ENCODE measurements around the gene EHHADH.
A peak's percentile ranks its signal among the peaks of the same experiment; 100 is the strongest.

Gene EHHADH

DNA sequence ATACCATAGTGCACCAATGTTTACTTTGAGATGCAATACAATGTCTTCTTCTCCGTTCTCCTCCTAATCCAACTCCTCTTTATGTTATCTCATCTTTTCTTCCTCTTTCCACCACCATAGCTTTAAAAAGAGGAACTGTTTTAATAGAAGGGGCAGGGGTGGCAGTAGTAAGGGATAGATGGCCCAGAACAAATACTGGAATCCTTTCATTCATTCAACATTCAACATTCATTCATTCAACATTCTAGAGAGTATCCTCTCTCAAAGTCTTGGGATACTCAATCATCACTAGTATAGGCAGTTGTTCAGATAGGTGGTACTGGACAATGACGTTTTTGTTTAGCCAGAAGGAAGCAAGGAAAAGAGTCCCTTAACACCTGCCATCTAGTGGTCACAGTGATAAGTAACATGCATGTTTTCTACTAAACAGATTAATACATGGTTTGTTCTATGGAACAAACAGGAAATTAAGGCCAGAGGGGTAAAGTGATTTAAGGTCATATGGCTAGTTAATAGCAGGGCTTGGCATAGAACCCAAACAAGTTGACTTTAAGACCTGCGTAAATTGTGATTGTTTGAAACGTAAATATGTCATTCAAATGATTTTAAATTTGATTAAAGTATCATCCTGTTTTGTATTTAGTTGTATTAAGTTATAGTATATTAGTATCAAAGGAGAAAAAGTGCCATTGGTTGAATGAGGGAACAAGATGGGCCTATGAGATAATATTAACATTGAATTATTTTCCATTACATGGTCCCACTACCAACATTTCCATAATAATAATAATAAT lies 26.9 kb upstream of the EHHADH start:
- no peak overlapping the region for H3K4me3 ChIP-seq (replicated peaks; ENCODE audit: low read depth, low read length)
- peak; percentile 80 for DNase-seq (ENCODE audit: low read depth)
- TF ChIP-seq, protein P1, sequence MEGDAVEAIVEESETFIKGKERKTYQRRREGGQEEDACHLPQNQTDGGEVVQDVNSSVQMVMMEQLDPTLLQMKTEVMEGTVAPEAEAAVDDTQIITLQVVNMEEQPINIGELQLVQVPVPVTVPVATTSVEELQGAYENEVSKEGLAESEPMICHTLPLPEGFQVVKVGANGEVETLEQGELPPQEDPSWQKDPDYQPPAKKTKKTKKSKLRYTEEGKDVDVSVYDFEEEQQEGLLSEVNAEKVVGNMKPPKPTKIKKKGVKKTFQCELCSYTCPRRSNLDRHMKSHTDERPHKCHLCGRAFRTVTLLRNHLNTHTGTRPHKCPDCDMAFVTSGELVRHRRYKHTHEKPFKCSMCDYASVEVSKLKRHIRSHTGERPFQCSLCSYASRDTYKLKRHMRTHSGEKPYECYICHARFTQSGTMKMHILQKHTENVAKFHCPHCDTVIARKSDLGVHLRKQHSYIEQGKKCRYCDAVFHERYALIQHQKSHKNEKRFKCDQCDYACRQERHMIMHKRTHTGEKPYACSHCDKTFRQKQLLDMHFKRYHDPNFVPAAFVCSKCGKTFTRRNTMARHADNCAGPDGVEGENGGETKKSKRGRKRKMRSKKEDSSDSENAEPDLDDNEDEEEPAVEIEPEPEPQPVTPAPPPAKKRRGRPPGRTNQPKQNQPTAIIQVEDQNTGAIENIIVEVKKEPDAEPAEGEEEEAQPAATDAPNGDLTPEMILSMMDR (IDR thresholded peaks at IDR 0.05; ENCODE audit: low read length, missing control alignments): peak; percentile 79

DNA sequence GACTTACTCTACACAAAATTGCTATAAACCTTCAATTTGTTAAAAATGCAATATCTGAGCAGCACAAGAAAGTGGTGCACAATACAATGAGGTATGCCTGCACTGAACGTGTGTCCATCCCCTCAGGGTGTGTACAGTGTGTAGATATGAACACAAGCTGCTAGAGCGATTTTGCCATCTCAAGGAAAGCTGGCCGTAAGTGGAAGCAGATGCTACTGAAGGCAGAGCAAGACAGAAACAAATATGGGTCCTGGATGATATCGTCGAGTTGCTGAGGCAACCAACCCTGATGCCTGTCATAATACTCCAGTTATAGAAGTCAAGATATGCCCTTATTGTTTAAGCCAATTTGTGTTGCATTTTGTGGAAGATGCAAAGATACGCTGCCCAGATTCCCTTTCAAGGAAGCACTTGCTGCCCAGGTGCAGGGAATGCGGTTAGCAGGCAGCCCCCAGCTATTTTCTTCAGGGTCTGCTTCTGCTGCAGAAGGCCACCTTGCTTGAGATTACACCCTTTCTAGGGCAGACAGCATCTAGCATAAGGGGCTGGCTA lies 25.8 kb upstream of the EHHADH start:
- TF ChIP-seq, protein P1 (IDR thresholded peaks at IDR 0.05; ENCODE audit: low read length, missing control alignments): no peak
- no peak overlapping the region for H3K4me3 ChIP-seq (replicated peaks; ENCODE audit: low read depth, low read length)
- no peak for DNase-seq (ENCODE audit: low read depth)

DNA sequence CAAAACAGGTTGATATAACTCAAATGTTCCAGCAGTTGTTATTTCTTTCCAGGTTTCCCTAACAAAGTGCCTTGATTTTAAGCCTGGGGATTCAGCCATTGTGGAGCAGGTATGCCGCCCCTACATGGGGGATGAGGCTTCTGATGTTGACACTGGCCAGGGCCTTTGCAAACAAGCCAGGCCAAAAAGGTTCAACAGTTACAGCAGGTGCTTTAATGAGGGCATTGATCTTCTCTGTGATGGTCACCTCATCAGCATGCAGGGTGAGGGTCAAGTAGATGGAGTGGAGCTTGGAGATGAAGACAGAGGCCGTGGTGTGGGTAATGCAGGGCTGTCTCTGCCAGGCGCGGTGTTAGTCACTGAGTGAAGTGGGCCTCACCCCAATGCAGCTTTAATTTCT lies 22.6 kb upstream of the EHHADH start:
- H3K4me3 ChIP-seq (replicated peaks; ENCODE audit: low read depth, low read length): no peak overlapping the region
- TF ChIP-seq, protein P1 (IDR thresholded peaks at IDR 0.05; ENCODE audit: low read length, missing control alignments): no peak
- no peak for DNase-seq (ENCODE audit: low read depth)

GRCh38 chr3:185272033-185272432 lies 18.2 kb upstream of the EHHADH start:
- DNase-seq (ENCODE audit: low read depth): peak; percentile 40
- TF ChIP-seq, protein P1 (IDR thresholded peaks at IDR 0.05; ENCODE audit: low read length, missing control alignments): no peak
- no peak overlapping the region for H3K4me3 ChIP-seq (replicated peaks; ENCODE audit: low read depth, low read length)

DNA sequence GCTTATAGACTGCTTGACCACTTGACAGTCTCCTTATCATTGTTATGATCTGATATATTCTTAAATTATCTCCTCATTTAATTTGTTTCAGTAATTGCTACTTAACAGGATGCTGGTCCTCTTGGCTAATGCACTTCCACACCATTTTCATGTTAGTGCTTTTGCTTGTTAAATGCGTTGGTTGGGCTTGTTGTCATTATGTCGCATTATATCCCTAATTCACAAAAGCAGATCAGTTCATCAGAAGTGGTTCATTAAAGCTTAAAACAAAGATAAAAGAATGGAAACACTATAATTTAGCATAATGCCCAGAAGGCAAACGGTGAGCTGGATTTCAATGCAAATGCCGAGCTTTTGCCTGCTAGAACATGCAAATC lies 17.1 kb upstream of the EHHADH start:
- TF ChIP-seq, protein P1 (IDR thresholded peaks at IDR 0.05; ENCODE audit: low read length, missing control alignments): no peak
- no peak overlapping the region for H3K4me3 ChIP-seq (replicated peaks; ENCODE audit: low read depth, low read length)
- DNase-seq (ENCODE audit: low read depth): no peak

GRCh38 chr3:185270262-185270955 lies 16.6 kb upstream of the EHHADH start:
- TF ChIP-seq, protein P1 (IDR thresholded peaks at IDR 0.05; ENCODE audit: low read length, missing control alignments): peak; percentile 62
- peak; percentile 45 for DNase-seq (ENCODE audit: low read depth)
- no peak overlapping the region for H3K4me3 ChIP-seq (replicated peaks; ENCODE audit: low read depth, low read length)
